NCI-H128 (cell line): ENCODE data around the gene PPP1CA.
"Not testable (repeated sequence)": the region's sequence is repeated elsewhere in the genome, so short reads cannot be mapped to it uniquely, and the experiment has no call there.

ENCODE experiments used
- DNase-seq: peaks from one replicate; lab custom pipeline; 2025; ENCODE audit not compliant: unreplicated experiment; lab: John Stamatoyannopoulos, UW

Gene PPP1CA

DNA sequence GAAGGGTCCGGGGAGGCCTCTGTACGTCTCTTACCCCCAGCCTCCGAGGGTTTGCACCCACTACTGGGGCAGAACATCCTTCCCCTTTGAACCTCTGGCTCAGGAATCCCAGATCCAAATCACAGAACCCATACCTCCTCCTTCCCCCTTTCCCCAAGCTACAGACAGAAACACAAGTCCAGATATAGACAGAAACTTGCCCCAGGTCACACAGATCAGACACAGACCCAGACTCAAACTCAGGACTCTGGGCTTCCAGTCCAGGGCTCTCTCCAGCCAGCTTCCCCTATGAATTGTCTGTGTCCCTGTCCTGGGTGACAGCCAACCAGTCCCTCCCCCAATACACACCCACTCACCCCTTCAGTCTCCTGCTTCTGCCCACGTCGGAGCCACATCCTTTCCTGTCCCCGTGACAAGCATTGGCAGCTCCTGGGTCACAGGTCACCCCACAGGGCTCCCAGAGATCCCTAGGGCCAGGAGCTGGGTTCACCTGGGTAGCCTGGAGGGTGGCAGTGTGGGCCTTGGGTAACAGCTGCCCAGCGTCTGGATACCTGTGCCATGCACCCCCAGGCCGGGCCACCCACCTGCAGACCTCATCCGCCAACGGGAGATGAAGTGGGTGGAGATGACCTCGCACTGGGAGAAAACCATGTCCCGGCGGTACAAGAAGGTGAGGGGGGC lies 3.0 kb upstream of the PPP1CA start:
- no peak for DNase-seq

DNA sequence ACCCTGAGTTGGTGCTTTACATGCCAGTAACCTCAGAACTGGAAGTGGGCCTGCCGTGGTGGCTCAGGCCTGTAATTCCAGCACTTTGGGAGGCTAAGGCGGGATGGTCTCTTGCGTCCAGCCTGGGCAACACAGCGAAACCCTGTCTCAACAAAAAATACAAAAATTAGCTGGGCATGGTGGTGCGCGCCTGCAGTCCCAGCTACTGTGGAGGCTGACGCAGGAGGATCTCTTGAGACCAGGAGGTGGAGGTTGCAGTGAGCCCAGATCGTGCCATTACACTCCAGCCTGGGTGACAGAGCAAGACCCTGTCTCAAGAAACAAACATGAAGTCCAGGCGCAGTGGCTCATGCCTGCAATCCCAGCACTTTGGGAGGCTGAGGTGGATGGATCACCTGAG lies 1.4 kb upstream of the PPP1CA start:
- not testable (repeated sequence) for DNase-seq

DNA sequence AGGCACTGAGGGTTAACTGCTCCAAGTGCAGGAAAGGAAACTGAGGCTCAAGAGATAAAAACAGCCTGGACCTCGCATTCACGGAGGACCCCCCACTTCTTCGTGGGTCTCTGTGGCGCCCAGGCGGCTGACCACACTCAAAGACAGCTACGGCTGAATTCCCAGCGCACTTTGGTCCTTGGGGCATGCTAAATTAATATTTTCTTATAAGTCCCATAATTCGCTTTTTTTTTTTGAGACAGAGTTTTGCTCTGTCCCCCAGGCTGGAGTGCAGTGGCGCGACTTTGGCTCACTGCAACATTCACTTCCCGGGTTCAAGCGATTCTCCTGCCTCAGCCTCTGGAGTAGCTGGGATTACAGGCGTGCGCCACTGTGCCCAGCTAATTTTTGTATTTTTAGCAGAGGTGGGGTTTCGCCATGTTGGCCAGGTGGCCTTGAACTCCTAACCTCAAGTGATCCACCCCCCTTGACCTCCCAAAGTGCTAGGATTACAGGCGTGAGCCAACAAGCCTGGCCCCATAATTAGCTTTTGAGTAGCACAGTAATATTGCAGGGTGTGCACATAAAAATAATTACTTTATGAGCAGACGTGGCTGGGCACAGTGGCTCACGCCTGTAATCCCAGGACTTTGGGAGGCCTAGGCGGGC lies 658 bp upstream of the PPP1CA start:
- not testable (repeated sequence) for DNase-seq

DNA sequence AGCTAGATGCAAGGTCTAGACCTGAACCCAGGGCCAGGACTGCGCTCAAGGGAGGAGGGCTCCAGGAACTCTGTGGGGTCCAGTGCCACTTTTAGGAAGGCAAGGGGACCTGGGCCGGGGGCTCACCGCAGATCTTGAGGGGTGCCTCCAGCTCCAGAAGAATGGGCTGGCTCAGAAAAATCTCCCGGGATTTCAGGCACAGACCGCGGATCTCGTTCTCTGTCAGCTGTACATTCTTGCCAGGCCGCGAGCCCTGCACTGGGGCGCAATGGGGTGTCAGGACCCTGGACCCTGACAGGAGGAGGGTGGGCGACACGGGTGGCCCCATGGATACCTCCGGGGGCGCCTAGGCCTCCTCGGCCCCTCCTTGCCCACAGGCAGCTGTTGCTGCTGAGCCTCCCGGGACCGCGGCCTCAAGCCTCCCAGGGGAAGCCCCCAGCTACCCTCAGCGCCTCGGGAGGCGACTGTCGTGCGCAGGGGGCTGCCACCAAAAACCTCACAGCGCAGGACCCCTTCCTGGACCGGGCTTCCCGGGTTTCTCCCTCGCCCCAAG lies 640 bp downstream of the PPP1CA start:
- no peak for DNase-seq

DNA sequence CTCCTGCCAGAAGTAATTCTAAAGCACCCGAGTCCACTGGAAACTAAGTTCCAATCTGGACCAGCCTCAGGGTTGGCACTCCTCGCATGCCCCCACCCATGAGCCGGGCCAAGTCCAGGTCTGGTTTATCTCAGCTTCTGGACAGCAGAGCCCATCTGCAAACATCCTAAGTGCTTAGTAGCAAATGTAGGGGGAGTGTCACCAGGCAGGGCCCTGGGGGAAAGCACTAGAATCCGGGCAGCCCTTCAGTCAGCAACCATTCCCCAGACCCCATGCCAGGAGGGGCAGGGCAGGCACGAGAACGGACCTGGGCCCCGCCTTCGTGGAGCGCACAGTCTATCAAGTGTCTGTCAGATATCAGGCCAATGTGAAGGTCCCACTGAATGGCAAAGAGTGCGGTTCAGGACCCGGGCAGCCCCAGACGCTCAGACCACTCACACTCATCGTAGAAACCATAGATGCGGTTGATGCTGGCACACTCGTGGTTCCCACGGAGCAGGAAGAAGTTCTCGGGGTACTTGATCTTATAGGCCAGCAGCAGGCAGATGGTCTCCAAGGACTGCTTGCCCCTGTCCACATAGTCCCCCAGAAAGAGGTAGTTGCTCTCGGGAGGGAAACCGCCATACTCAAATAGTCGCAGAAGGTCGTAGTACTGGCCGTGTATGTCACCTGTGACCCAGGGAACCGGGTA lies 1.3 kb downstream of the PPP1CA start:
- no peak for DNase-seq

DNA sequence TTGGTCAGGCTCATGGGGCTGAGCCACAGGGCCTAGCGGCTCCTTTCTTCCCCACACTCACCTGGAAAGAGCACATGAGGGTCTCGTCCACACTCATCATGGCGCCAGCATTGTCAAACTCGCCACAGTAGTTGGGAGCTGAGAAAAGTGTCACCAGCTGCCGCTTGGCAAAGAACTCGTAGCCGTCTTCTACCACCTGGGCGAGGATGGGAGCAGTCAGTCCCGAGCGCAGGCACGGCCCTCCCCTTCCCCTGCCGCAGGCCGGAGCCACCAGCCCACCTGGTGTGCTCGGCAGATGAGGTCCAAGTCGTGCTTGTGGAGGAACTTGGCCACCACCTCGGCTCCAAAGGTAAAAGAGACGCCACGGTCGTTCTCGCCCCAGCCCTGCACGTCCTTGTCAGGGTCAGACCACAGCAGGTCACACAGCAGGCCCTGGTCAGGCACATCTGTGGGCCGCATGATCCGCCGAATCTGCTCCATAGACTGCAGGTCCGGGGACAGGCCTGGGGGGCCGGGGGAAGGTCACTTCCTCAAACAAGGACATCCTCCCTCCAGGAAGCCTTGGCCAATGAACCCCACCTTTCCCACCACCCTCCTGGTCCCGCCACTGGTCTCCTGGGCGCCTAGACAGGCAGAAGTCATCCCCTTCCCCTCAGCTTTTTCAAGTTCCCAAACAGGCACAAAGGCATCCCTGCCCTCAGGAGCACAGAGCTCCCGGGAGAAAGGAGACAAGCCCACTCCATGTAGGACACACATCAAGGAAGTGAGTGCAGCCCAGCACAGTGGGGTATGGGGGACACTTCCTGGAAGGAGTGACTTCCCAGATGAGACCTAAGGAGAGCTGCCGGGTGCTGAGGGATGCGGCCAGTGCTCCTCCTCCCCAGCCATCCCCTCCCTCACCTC lies 2.7 kb downstream of the PPP1CA start:
- no peak for DNase-seq

DNA sequence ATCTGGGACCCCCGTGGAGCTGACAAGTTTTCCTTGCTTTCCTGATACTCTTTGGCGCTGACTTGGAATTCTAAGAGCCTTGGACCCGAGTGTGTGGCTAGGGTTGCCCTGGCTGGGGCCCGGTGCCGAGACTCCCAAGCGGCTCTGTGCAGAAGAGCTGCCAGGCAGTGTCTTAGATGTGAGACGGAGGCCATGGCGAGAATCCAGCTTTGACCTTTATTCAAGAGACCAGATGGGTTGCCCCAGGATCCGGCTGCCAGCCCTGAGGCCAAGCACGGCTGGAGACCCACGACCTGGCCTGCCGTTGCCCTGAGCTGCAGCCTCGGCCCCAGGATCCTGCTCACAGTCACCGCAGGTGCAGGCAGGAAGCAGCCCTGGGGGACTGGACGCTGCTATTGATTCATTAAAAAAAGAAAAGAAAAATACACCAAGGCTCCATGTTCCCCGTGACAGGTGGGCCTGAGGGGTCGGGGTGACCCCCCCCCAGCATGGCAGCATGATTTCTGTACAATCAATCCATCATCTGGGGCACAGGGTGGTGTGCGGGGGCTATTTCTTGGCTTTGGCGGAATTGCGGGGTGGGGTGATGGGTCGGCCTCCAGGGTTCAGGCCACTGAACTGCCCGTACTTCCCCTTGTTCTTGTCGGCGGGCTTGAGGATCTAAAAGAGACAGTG lies 3.5 kb downstream of the PPP1CA start:
- DNase-seq = no peak

DNA sequence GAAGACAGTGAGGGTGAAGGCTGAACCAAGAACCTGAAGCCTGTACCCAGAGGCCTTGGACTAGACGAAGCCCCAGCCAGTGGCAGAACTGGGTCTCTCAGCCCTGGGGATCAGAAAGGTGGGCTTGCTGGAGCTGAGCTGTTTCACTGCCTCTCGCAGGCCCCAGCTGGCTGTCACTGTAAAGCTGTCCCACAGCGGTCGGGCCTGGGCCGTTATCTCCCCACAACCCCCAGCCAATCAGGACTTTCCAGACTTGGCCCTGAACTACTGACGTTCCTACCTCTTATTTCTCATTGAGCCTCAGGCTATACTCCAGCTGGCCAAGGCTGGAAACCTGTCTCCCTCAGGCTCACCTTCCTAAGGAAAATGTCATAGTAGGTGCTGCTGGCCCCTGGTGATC lies 4.1 kb downstream of the PPP1CA start:
- no peak for DNase-seq

DNA sequence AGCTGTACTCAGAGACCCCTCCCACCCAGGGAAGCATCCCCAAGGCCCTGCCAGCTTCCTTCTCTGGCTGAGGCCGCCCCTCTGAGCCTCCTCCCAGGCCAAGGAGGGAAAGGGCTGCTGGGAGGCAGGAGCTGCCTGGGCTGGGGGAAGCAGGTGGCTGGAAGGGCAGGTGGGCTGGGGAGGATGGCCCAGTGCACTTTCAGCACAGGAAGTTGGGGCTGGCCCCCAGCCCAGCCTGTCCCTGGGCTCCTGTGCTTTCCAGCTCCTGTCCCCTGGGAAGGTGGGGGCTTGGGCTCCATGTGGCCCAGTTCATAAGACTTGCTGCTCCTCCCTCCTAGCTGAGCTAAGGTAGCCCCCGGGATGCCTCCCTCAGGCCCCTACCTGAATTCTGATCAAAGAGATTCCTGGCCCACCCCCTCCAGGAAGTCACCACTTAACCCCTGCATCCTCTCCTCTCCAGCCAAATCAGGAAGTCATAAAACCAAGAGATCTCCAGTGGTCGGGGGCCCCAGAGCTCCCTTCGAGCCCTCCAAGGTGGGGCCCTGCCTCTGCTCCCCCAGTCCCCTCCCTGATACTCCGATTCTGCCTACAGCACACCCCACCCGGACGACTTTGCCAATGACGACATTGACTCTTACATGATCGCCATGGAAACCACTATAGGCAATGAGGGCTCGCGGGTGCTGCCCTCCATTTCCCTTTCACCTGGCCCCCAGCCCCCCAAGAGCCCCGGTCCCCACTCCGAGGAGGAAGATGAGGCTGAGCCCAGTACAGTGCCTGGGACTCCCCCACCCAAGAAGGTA lies 4.9 kb downstream of the PPP1CA start:
- no peak for DNase-seq

DNA sequence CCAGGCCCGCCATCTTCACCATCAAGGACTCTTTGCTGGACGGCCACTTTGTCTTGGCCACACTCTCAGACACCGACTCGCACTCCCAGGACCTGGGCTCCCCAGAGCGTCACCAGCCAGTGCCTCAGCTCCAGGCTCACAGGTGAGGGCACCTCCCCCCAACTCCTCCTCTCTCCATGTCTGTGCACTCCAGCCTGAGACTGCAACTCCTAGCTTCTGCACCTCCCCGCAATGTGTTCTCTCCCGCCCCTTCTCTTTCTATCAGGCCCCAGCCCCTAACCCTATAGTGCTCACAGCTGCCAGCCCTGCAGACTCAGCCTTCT lies 5.4 kb downstream of the PPP1CA start:
- no peak for DNase-seq

DNA sequence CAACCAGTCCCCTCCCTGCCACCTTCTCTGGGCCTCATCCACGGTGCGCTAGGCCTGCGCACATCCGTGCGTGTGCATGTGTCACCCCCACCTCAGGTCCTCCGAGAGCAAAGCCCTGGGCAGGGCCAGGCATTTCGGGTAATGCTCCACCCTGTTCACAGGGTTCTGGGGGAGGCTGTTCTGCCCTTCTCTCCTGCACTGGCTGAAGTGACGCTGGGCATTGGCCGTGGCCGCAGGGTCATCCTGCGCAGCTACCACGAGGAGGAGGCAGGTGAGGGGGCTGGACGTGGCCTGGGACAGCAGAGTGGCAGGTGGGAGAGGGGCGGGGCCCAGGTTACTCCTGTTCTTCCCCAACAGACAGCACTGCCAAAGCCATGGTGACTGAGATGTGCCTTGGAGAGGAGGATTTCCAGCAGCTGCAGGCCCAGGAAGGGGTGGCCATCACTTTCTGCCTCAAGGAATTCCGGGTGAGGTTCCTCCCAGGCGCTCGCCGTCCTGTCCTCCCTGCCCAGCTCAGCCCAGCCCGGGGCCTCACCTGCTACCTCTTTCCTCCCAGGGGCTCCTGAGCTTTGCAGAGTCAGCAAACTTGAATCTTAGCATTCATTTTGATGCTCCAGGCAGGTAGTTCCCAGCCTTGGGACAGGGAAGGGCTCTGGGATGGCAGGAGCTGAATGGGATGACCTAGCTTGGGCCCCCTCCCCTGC lies 6.0 kb downstream of the PPP1CA start:
- DNase-seq = no peak

DNA sequence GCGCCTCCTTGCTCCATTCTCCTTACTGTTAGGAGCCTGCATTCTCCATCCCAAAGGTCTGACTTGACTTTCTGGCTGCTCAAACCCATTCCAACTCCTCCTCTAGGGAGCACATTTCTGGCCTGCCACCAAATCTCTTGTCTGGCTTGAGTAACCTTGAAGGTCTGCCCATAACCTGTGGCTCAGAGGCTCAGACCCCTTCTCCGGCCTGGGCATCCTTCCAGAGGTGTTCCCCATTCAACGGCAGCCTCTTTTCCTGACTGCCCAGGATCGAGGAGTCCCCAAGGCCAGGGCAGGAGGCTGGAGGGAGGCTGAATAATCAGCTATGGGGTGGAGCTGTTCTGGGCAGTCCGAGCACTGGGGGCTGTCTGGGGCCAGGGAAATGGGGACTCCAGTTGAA lies 7.7 kb downstream of the PPP1CA start:
- DNase-seq = no peak

DNA sequence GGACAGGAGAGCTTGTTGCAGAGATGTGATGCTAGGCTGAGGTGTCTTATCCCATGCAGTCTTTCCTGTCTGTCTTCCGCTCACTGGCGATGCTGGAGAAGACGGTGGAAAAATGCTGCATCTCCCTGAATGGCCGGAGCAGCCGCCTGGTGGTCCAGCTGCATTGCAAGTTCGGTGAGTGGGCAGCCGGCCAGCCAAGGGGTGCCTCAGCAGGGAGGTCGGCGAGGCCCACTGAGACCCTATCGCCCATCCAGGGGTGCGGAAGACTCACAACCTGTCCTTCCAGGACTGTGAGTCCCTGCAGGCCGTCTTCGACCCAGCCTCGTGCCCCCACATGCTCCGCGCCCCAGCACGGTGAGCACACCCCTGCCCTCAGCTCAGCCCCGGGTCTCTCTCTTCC lies 8.2 kb downstream of the PPP1CA start:
- DNase-seq = no peak

DNA sequence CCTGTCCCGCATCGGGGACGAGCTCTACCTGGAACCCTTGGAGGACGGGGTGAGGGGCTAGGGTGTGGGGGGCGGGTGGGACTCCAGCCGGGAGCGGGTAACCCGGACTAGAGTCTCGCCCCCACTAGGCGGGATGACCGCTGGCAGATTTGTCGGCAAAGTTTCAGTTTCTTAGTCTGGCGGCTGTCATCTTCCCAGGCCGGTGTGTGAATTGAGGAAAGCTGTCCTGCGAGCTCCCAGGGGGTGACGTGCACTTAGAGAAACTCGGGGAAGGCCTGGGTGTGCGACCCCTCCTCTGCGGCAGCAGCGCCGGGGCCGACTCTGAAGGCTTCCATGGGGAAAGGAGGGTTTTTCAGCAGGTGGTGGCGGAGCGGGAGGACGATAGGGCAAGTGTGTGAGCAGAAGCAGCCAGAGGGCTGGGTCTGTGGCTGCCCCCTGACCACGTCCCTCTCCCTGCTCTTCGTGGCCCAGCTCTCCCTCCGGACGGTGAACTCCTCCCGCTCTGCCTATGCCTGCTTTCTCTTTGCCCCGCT lies 9.4 kb downstream of the PPP1CA start:
- DNase-seq = no peak

DNA sequence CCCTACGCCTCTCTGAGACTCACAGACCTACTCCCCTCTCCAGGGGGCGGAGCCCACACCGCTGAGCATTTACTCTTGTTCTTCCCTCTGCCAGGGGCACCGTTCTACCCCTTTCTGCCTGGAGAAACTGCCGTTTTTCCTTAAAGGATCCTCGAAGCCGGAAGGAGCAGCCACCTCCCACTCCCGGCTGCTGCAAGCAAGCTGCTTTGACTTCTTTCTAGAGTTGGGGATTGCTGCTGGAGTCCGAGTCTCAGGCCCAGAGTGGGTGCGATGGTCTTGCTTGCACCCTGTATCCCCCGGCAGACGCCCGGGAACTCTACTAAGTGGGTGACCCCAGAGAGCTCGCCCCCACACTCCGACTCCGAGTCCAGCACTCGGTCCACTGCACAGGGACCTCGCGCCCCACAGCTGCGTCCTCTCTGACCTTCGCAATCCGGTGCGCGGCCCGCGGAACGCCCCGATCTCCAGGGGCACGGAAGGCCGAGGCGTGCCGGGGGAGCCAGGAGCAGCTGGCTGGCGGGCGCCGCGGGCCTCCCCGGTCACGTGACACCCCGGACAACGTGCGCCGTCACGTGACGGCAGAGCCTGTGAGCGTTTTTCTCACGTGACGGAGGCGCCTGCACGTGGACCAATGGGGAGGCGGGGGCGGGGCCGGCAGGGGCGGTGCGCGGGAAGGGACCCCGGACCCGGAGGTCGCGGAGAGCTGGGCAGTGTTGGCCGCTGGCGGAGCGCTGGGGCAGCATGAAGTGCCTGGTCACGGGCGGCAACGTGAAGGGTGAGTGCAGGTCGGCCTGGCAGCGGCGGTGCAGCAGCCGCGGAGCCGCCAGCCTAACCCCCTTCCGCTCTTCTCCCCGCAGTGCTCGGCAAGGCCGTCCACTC lies 10.1 kb downstream of the PPP1CA start, which contains the start of gene RAD9A:
Gene RAD9A, plus strand, starts transcription at position 683 of the 879 bp plus-strand sequence. Its CDS starts 59 bp downstream, at position 742.
- peak; percentile 88 for DNase-seq

DNA sequence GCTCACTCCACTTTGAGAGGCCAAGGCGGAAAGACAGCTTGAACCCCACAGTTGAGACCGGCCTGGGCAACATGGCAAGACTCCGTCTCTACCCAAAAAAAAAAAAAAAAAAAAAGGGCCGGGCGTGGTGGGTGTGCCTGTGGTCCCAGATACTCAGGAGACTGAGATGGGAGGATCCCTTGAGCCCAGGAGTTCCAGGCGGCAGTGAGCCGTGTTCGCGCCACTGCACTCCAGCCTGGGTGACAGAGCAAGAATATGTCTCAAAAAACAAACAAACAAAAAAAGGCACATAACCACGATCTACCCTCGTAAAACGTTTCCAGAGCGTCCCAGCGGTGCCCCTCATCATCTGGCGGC lies 10.7 kb downstream of the PPP1CA start:
- DNase-seq = no peak

DNA sequence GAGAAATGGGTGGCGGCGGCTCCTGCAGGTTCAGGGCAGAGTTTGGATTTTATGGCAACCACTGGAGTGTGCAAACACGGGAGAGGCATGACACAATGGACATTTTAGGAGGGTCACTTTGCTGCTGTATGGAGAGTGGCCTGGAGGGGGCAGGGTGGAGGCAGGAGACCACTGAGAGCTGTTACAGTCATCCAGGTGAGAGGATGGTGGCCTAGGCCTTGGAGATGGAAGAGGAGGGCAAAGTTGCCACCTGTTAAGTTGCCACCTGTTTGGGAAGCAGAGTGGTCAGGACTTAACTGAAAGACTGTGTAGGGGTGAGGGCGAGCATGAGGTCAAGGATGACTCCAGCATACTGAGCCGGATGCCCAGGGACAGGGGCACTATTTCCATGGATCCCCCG lies 12.2 kb downstream of the PPP1CA start:
- DNase-seq = no peak

DNA sequence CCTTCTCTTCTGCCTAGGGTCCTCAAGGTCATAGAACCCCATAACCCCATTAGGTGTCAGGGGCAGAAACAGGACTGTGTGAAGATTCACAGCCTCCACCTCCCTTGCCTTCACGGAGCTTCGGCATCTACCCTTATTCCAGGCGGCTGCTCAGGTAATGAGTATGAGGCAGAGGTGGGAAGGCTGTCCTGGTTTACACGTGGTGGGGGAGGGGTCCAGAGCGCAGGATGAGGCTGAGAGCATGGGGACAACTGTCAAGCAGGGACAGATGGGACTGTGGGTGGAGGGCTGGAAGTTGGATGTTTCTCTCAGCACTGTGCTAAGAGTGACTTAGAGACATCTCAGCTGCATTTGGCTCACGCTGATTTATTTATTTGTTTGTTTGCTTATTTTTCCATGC lies 14.1 kb downstream of the PPP1CA start:
- no peak for DNase-seq
